Neuronal stem cell (in vitro differentiated cells): ENCODE data around the gene MBD3L4.
"Not testable (repeated sequence)": the region's sequence is repeated elsewhere in the genome, so short reads cannot be mapped to it uniquely, and the experiment has no call there.

Experiments used
- DNase-seq: peaks from one replicate; pipeline ENCODE4 v3.0.0-alpha.2; 2013; ENCODE audit warnings: low spot score
- H2AFZ ChIP-seq: one replicate; pipeline ENCODE4 v1.6.1; 2013; ENCODE audit warnings: mild to moderate bottlenecking, low read length, inconsistent platforms
- H2AK5ac ChIP-seq: 2 replicates; pipeline ENCODE4 v1.6.1; 2013; ENCODE audit warnings: low read depth, mild to moderate bottlenecking, inconsistent platforms, low read length, moderate library complexity, mixed read lengths
- H2BK120ac ChIP-seq: 2 replicates; pipeline ENCODE4 v1.6.1; 2013; ENCODE audit warnings: low read depth, mild to moderate bottlenecking, inconsistent platforms, low read length, moderate library complexity, mixed read lengths
- H2BK12ac ChIP-seq: one replicate; pipeline ENCODE4 v1.6.1; 2013; ENCODE audit warnings: low read length, inconsistent platforms
- H2BK15ac ChIP-seq: 2 replicates; pipeline ENCODE4 v1.6.1; 2013; ENCODE audit warnings: mild to moderate bottlenecking, low read length, inconsistent platforms, mixed read lengths
- H2BK5ac ChIP-seq: one replicate; pipeline ENCODE4 v1.6.1; 2013; ENCODE audit warnings: inconsistent platforms, mild to moderate bottlenecking, low read length, moderate library complexity
- H3K14ac ChIP-seq: one replicate; pipeline ENCODE4 v1.6.1; 2013; ENCODE audit warnings: low read length, inconsistent platforms
- H3K18ac ChIP-seq: 2 replicates; pipeline ENCODE4 v1.6.1; 2013; ENCODE audit warnings: low read length, inconsistent platforms
- H3K23ac ChIP-seq: 2 replicates; pipeline ENCODE4 v1.6.1; 2013; ENCODE audit warnings: low read depth, mild to moderate bottlenecking, mixed read lengths, low read length, inconsistent platforms; ENCODE audit not compliant: poor library complexity
- H3K27ac ChIP-seq: replicated peaks from 3 replicates; pipeline ENCODE4 v1.5.1; 2013; ENCODE audit warnings: low read length, inconsistent platforms
- H3K27me3 ChIP-seq, 3 experiments: 2 replicates each; pipeline ENCODE4 v1.6.1; 2013; ENCODE audit warnings: low read length in 3 of 3, mild to moderate bottlenecking in 2 of 3, inconsistent platforms in 1 of 3, low read depth in 1 of 3, mixed read lengths in 1 of 3, moderate library complexity in 1 of 3; ENCODE audit not compliant: control insufficient read depth in 3 of 3, insufficient read depth in 3 of 3
- H3K36me3 ChIP-seq, 2 donors: replicated peaks in 1 of 2; 2 replicates each; pipeline ENCODE4 v1.6.1; 2013; ENCODE audit warnings: low read length in 2 of 2; ENCODE audit not compliant: control insufficient read depth in 2 of 2, insufficient read depth in 2 of 2
- H3K4ac ChIP-seq: 2 replicates; pipeline ENCODE4 v1.6.1; 2013; ENCODE audit warnings: inconsistent platforms, mild to moderate bottlenecking, low read length, moderate library complexity
- H3K4me1 ChIP-seq, 2 donors: 1 replicate in 1 of 2; 2 replicates in 1 of 2; pipeline ENCODE4 v1.6.1; 2013; ENCODE audit warnings: low read length in 2 of 2, low read depth in 1 of 2; ENCODE audit not compliant: control insufficient read depth in 2 of 2, insufficient read depth in 1 of 2
- H3K4me2 ChIP-seq: one replicate; pipeline ENCODE4 v1.6.1; 2013; ENCODE audit warnings: mild to moderate bottlenecking, low read length, inconsistent platforms; ENCODE audit not compliant: insufficient read depth, poor library complexity, severe bottlenecking
- H3K4me3 ChIP-seq, 2 donors: 2 replicates each; pipeline ENCODE4 v1.5.1; 2013; ENCODE audit warnings: low read length in 2 of 2, mild to moderate bottlenecking in 2 of 2, inconsistent platforms in 1 of 2, moderate library complexity in 1 of 2
- H3K79me1 ChIP-seq: one replicate; pipeline ENCODE4 v1.6.1; 2013; ENCODE audit warnings: low read depth, mild to moderate bottlenecking, inconsistent platforms, low read length, moderate library complexity
- H3K9ac ChIP-seq: one replicate; pipeline ENCODE4 v1.6.1; 2013; ENCODE audit warnings: mild to moderate bottlenecking, low read depth, low read length, inconsistent platforms; ENCODE audit not compliant: poor library complexity
- H3K9me3 ChIP-seq, 2 donors: replicated peaks in 1 of 2; 2 replicates each; pipeline versions ENCODE3 to v1.6.1; 2013; ENCODE audit warnings: low read length in 2 of 2, mild to moderate bottlenecking in 2 of 2, inconsistent platforms in 1 of 2, low read depth in 1 of 2, mixed read lengths in 1 of 2, moderate library complexity in 1 of 2; ENCODE audit not compliant: control insufficient read depth in 2 of 2, insufficient read depth in 1 of 2
- H4K8ac ChIP-seq: one replicate; pipeline ENCODE4 v1.6.1; 2013; ENCODE audit warnings: low read depth, mild to moderate bottlenecking, inconsistent platforms, low read length, moderate library complexity
- H4K91ac ChIP-seq: one replicate; pipeline ENCODE4 v1.6.1; 2013; ENCODE audit warnings: low read length, low read depth, mild to moderate bottlenecking, inconsistent platforms; ENCODE audit not compliant: poor library complexity
- WGBS, 2 donors: extraction: QIAGEN DNeasy Blood & Tissue Kit; methylation state at CpG; one replicate each; pipeline ENCODE4 v1.1.7; 2013; ENCODE audit warnings: missing lambda C conversion rate in 2 of 2, mixed read lengths in 1 of 2; ENCODE audit not compliant: insufficient read length in 2 of 2, insufficient replicate concordance in 1 of 2; ENCODE audit errors: extremely low coverage in 2 of 2; 5-methylcytosine and 5-hydroxymethylcytosine counted together

The MBD3L4 gene

GRCh38 chr19:7069042-7069903 is 29.3 kb upstream of the MBD3L4 start, which contains the start of gene ZNF557:
Gene ZNF557, plus strand, starts transcription at chr19:7069703. Its CDS starts 5,372 bp downstream, at chr19:7075075.
- H3K18ac ChIP-seq = peak within 1 kb of the TSS; percentile 88
- no peak within 1 kb of the TSS for H4K8ac ChIP-seq
- peak within 1 kb of the TSS; percentile 54 for H2BK5ac ChIP-seq
- H3K27me3 ChIP-seq = no peaks in the 10 kb centered on the region
- peak within 1 kb of the TSS; percentile 99 for H2AFZ ChIP-seq
- H2BK120ac ChIP-seq = no peak within 1 kb of the TSS
- peaks cover 0 to 6% of the 10 kb centered on the region in 2 donors for H3K4me1 ChIP-seq
- H3K4ac ChIP-seq = no peak within 1 kb of the TSS
- peak within 1 kb of the TSS; percentile 86 to 96 for H3K4me3 ChIP-seq
- peak; percentile 94 for DNase-seq
- peaks cover 2% of the 10 kb centered on the region for H3K79me1 ChIP-seq
- no peak within 1 kb of the TSS for H4K91ac ChIP-seq
- H3K14ac ChIP-seq = no peak within 1 kb of the TSS
- no peak within 1 kb of the TSS for H2BK15ac ChIP-seq
- H3K27ac ChIP-seq = no peak within 1 kb of the TSS
- peak within 1 kb of the TSS; percentile 74 for H3K4me2 ChIP-seq
- peaks cover 0 to 14% of the 10 kb centered on the region in 2 donors for H3K9me3 ChIP-seq
- peaks cover 12 to 36% of the 10 kb centered on the region in 2 donors for H3K36me3 ChIP-seq
- no peak within 1 kb of the TSS for H2AK5ac ChIP-seq
- WGBS, 2 donors = no CpG with 5 or more reads among the region's 56 CpGs
- H2BK12ac ChIP-seq = no peak within 1 kb of the TSS
- peak within 1 kb of the TSS; percentile 46 for H3K23ac ChIP-seq
- peak within 1 kb of the TSS; percentile 89 for H3K9ac ChIP-seq

GRCh38 chr19:7068599-7068998 is 28.6 kb upstream of the MBD3L4 start:
- Histone ChIP-seq H3K23ac (no peak overlapping the region), H4K8ac (no peak overlapping the region), H3K27me3 (no peaks in the 10 kb centered on the region), H3K27ac (no peak overlapping the region), H3K9me3 (peaks cover 4 to 14% of the 10 kb centered on the region in 2 donors), H3K4ac (no peak overlapping the region), H3K14ac (no peak overlapping the region), H2BK12ac (no peak overlapping the region), H3K36me3 (peaks cover 11 to 29% of the 10 kb centered on the region in 2 donors), H3K18ac (no peak overlapping the region), H3K4me2 (no peak overlapping the region), H2BK15ac (no peak overlapping the region), H3K79me1 (peaks cover 2% of the 10 kb centered on the region), H3K4me3 (peak overlapping the region; percentile 29 to 71), H2BK120ac (no peak overlapping the region), H4K91ac (no peak overlapping the region), H2AK5ac (no peak overlapping the region), H2AFZ (peak overlapping the region; percentile 99), H2BK5ac (no peak overlapping the region), H3K9ac (no peak overlapping the region), H3K4me1 (peaks cover 0 to 6% of the 10 kb centered on the region in 2 donors)
- no CpG with 5 or more reads among the region's 6 CpGs for WGBS, 2 donors
- no peak for DNase-seq

GRCh38 chr19:7067716-7068115 is 27.7 kb upstream of the MBD3L4 start:
- no peaks in the 10 kb centered on the region for H3K27me3 ChIP-seq
- no peak overlapping the region for H3K23ac ChIP-seq
- no peak overlapping the region for H2BK12ac ChIP-seq
- H3K9me3 ChIP-seq = peaks cover 4 to 13% of the 10 kb centered on the region in 2 donors
- H3K4me1 ChIP-seq = peaks cover 0 to 6% of the 10 kb centered on the region in 2 donors
- H3K9ac ChIP-seq = no peak overlapping the region
- H2AFZ ChIP-seq = no peak overlapping the region
- no peak overlapping the region for H3K4ac ChIP-seq
- DNase-seq = no peak
- H2AK5ac ChIP-seq = no peak overlapping the region
- H2BK15ac ChIP-seq = no peak overlapping the region
- no peak overlapping the region for H3K14ac ChIP-seq
- no CpG with 5 or more reads among the region's 2 CpGs for WGBS, 2 donors
- H3K27ac ChIP-seq = no peak overlapping the region
- no peak overlapping the region for H4K91ac ChIP-seq
- no peak overlapping the region for H3K4me2 ChIP-seq
- no peak overlapping the region for H2BK5ac ChIP-seq
- H4K8ac ChIP-seq = no peak overlapping the region
- no peak overlapping the region for H3K4me3 ChIP-seq
- H3K79me1 ChIP-seq = peaks cover 2% of the 10 kb centered on the region
- H2BK120ac ChIP-seq = no peak overlapping the region
- no peak overlapping the region for H3K18ac ChIP-seq
- H3K36me3 ChIP-seq = peaks cover 7 to 20% of the 10 kb centered on the region in 2 donors

GRCh38 chr19:7067122-7067521 is 27.1 kb upstream of the MBD3L4 start:
- Histone ChIP-seq H3K36me3 (peaks cover 3 to 14% of the 10 kb centered on the region in 2 donors), H2AFZ (peak overlapping the region; percentile 17)
- not testable (repeated sequence) for H3K9ac ChIP-seq, H3K4me3 ChIP-seq, H3K4ac ChIP-seq, DNase-seq, H2BK12ac ChIP-seq, H3K27me3 ChIP-seq, H2BK5ac ChIP-seq, H2BK15ac ChIP-seq, H3K23ac ChIP-seq, H3K79me1 ChIP-seq, H3K4me2 ChIP-seq, H4K91ac ChIP-seq, H3K14ac ChIP-seq, H2BK120ac ChIP-seq, H3K27ac ChIP-seq, H2AK5ac ChIP-seq, H4K8ac ChIP-seq, H3K4me1 ChIP-seq, H3K9me3 ChIP-seq, H3K18ac ChIP-seq
- WGBS, 2 donors = no CpG with 5 or more reads among the region's 13 CpGs
